ENCODE results near the gene RNF151. TPM values are rescaled to one million over a fixed set of nuclear protein-coding genes. Genes with fewer than 3 reads are reported as not detected.
A peak's percentile ranks its signal among the peaks of the same experiment; 100 is the strongest.
"Not testable (repeated sequence)": the region's sequence is repeated elsewhere in the genome, so short reads cannot be mapped to it uniquely, and the experiment has no call there.

RNF151 gene
- total RNA-seq, 2 donors from 2014 or later: not detected

DNA sequence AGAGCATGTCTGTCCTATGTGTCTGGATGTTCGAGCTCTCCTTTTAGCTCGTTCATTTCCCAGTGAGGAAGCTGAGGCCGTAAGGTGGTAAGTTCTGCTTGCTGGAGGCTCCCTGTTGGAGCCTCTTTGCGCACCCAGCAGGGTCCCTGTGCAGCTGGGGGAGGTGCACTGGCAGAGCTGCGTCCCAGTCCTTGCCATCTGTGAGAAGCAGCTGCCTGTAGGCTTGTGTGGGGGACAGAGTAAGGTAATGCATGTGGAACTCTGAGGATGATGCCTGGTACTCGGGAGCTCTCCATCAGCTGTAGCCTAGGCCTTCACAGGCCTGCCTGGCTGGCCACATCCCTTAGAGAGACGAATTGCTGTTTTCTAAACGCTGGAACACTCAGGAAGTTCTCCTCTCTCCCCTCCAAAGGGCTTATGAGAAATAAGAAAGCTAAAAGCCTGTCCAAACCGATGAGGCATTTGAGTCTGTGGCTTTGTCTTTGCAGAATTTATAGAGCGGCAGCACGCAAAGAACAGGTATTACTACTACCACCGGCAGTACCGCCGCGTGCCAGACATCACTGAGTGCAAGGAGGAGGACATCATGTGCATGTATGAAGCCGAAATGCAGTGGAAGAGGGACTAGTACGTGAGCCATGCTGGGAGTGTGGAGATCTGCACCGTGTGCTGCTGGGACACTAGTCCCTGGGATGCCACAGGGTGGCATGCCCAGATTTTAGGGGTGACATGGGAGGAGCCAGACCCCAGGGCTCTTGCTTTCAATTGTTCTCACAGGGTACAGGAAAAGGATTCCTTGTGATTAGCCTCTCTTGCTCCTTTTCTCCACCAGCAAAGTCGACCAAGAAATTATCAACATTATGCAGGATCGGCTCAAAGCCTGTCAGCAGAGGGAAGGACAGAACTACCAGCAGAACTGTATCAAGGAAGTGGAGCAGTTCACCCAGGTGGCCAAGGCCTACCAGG, 5.7 kb upstream of the RNF151 start:
- no peaks in the 10 kb centered on the region for H3K9me3 ChIP-seq

DNA sequence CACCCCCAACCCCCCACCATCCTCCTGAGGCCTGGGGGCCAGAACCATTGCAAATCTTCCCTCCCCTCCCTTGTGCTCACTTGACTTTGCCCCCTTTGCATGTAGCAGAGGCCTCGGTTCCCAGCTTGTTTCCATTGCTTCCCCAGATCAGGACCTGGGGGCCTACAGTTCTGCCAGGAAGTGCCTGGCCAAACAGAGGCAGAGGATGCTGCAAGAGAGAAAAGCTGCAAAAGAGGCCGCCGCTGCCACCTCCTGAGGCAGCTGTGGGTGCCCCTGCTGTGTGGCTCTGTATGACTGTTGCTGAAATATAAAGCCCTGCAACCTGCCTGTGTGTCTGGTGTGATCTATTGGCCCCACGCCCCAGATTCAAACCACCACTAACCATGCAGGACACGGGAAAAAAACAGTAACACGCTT, 5.0 kb upstream of the RNF151 start:
- H3K27ac ChIP-seq: no peak overlapping the region
- H3K36me3 ChIP-seq: peaks cover 26% of the 10 kb centered on the region
- no peak overlapping the region for H3K4me3 ChIP-seq
- peaks cover 0 to 48% of the 10 kb centered on the region in 2 donors for H3K4me1 ChIP-seq
- no peaks in the 10 kb centered on the region for H3K27me3 ChIP-seq
- TF ChIP-seq, protein P1, sequence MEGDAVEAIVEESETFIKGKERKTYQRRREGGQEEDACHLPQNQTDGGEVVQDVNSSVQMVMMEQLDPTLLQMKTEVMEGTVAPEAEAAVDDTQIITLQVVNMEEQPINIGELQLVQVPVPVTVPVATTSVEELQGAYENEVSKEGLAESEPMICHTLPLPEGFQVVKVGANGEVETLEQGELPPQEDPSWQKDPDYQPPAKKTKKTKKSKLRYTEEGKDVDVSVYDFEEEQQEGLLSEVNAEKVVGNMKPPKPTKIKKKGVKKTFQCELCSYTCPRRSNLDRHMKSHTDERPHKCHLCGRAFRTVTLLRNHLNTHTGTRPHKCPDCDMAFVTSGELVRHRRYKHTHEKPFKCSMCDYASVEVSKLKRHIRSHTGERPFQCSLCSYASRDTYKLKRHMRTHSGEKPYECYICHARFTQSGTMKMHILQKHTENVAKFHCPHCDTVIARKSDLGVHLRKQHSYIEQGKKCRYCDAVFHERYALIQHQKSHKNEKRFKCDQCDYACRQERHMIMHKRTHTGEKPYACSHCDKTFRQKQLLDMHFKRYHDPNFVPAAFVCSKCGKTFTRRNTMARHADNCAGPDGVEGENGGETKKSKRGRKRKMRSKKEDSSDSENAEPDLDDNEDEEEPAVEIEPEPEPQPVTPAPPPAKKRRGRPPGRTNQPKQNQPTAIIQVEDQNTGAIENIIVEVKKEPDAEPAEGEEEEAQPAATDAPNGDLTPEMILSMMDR (IDR thresholded peaks at IDR 0.05): no peak
- no peaks in the 10 kb centered on the region for H3K9me3 ChIP-seq
- no peak for DNase-seq (ENCODE audit: low spot score)

More for the DNA sequence above, 5.7 kb upstream of the RNF151 start:
- TF ChIP-seq, protein P1 (IDR thresholded peaks at IDR 0.05): no peak
- peaks cover 26% of the 10 kb centered on the region for H3K36me3 ChIP-seq
- no peak for DNase-seq (ENCODE audit: low spot score)
- peak overlapping the region in 1 of 2 donors; percentile 88 for H3K4me3 ChIP-seq
- peaks cover 0 to 45% of the 10 kb centered on the region in 2 donors for H3K4me1 ChIP-seq
- no peaks in the 10 kb centered on the region for H3K27me3 ChIP-seq
- peak overlapping the region in 1 of 2 donors; percentile 85 for H3K27ac ChIP-seq

DNA sequence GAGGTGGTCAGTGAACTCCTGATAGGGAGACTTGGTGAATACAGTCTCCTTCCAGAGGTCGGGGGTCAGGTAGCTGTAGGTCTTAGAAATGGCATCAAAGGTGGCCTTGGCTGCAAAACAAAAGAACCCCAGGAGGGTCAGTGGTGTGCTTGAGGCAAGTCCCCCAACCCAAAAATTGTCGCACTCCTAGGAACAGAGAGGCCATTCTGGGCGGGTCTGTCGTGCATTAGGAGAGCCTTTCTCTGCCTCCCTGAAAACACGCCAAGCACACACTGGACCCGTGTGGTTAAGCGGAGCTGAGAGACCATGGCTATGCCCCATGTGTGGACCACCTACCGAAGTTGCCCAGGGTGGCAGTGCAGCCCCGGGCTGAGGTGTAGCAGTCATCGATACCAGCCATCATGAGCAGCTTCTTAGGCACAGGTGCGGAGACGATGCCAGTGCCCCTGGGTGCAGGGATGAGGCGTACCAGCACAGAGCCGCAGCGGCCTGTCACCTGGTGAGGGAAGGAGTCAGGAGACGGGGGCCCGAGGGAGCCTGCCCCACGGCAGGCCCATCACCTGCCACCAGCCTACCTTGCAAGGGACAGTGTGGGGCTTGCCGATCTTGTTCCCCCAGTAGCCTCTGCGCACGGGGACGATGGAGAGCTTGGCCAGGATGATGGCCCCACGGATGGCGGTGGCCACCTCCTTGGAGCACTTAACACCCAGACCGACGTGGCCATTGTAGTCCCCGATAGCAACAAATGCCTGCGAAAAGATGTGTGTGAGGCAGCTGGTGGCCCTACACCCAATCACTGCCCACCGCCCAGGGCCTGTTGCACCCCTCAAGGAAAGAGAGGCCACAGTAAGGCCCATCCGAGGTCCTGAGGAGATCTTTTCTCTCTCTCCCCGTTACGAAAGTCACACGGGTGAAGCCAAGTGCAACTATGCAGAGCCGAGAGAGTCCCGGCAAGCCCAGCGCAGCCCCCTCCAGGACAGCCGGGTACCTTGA, 4.2 kb upstream of the RNF151 start:
- H3K27ac ChIP-seq; H3K4me3 ChIP-seq; DNase-seq (ENCODE audit: low spot score); H3K9me3 ChIP-seq; H3K27me3 ChIP-seq: not testable (repeated sequence)
- Histone ChIP-seq H3K36me3 (peaks cover 26% of the 10 kb centered on the region), H3K4me1 (peaks cover 0 to 48% of the 10 kb centered on the region in 2 donors)

DNA sequence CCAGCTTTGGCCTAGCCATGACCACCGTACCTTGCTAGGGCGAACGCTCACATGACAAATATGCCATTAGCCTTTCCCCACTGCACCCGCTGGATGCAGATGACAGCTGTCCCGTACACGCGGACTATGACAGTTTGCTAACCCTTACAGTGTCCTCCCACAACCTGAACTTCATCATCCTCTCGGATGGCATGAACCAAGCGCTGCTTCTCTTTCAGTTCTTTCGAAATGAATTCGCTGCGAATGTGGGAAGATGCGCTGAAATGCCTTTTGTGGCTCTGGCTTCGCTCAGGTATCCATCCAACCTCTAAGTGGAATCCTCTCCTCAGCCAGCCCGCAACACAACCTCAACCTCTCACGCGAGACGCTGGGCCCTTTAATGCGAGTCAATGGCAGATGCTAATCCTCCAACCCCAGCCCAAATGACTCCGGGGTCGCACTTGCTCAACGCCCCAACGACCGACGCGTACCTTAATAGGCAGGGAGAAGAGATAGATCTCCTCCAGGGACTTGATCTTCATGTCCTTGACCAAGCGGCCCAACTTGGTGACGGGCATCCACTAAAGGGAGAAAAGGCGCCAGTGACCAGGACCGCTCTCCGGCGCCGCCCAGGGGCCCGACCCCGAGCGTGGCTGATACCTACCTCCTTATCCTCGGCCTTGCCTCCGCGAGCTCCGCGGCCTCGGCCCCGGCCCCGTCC, 2.7 kb upstream of the RNF151 start:
- Histone ChIP-seq H3K9me3 (no peaks in the 10 kb centered on the region), H3K4me1 (peaks cover 0 to 44% of the 10 kb centered on the region in 2 donors), H3K27ac (peak overlapping the region; percentile 88 to 91), H3K36me3 (peaks cover 26% of the 10 kb centered on the region), H3K27me3 (no peaks in the 10 kb centered on the region), H3K4me3 (peak overlapping the region; percentile 74 to 80)
- no peak for DNase-seq (ENCODE audit: low spot score)
- TF ChIP-seq, protein P1 (IDR thresholded peaks at IDR 0.05): peak in 1 of 2 donors; percentile 54

DNA sequence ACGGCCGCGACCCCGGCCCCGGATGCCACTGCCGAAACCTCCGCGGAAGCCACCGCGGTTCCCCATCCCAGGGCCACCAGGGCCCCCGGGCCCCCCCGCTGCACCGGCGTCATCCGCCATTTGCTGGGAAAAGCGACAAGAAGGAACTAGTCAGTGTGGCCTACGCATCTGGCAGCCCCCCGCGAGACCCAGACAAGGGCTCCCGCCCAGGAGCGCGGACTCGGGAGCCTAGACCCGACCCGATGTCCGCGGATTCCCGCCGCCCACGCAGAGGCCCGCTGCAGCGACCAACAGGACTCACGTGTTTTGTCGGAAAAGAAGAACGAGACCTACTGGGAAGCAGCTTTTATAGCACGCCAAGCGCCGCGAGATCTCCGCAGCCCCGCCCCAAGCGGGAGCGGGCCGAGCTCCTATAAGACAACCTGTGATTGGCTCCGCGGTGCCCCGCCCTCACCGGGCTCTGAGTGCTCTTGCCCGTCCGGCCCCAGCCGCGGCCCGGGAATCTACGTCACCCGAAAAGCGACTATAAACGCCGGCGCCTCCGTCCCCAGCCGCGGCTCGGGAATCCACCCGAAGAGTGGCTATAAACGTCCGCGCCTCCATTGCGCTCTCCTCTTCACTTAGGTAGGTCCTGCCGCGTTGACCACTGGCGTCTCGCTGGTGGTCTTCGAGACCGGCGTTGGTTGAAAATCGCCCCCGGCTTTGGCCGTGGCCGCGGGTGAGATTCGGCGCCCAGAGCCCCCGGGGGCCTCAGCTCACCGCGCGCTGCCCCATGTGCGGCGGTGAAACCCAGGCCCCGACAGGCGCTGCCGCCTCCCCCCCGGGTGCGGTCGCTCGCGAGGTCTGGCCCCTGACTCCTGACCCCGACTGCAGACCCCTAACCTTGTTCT, 1.9 kb upstream of the RNF151 start, which contains the start of gene RPS2:
RPS2 (minus strand) TSS at position 321 of the 890 bp plus-strand sequence; CDS start at position 120, 201 bp downstream.
- Histone ChIP-seq H3K27ac (peak within 1 kb of the TSS; percentile 88 to 91), H3K27me3 (no peaks in the 10 kb centered on the region), H3K4me1 (peaks cover 0 to 41% of the 10 kb centered on the region in 2 donors), H3K36me3 (peaks cover 26% of the 10 kb centered on the region), H3K4me3 (peak within 1 kb of the TSS; percentile 74 to 80), H3K9me3 (no peaks in the 10 kb centered on the region)
- TF ChIP-seq, protein P1 (IDR thresholded peaks at IDR 0.05): no peak
- DNase-seq (ENCODE audit: low spot score): peak; percentile 100

Data from right atrium auricular region (tissue), 2 donors.